ENCODE data around the gene WNT1.

GRCh38 chr12:48937170-48937569, 41.0 kb upstream of the WNT1 start:
- TF ChIP-seq EZH2 (IDR thresholded peaks at IDR 0.05) (no peak), POLR2AphosphoS5 (IDR thresholded peaks at IDR 0.05; ENCODE audit: borderline replicate concordance, low read depth, low read length) (no peak)
